Transverse colon (tissue), 4 donors: ENCODE results near the gene DSG2. TPM values are rescaled to one million over a fixed set of nuclear protein-coding genes. Genes with fewer than 3 reads are reported as not detected.

Experiments
- DNase-seq: peaks from one replicate; pipeline ENCODE4 v3.0.0-alpha.2; 2019
- H3K27ac ChIP-seq, 4 donors: fragments of 200-600 bp; sonication (generic); 2 replicates each; pipeline ENCODE4 v1.5.1; 2016 to 2018; ENCODE audit warnings: inconsistent platforms in 4 of 4
- H3K27me3 ChIP-seq: fragments of 200-600 bp; sonication (generic); 2 replicates; pipeline ENCODE4 v1.5.1; 2017; ENCODE audit warnings: inconsistent platforms
- H3K36me3 ChIP-seq, 4 donors: fragments of 200-600 bp; sonication (generic); 2 replicates each; pipeline ENCODE4 v1.5.1; 2017 to 2019; ENCODE audit warnings: inconsistent platforms in 4 of 4
- H3K4me1 ChIP-seq, 4 donors: fragments of 200-600 bp; sonication (generic); 2 replicates each; pipeline ENCODE4 v1.5.1; 2017 to 2020; ENCODE audit warnings: inconsistent platforms in 4 of 4
- H3K4me3 ChIP-seq, 4 donors: fragments of 200-600 bp; sonication (generic); 1 replicate in 1 of 4; 2 replicates in 3 of 4; pipeline versions ENCODE4 v1.5.1 to v1.6.1; 2017 to 2019; ENCODE audit warnings: inconsistent platforms in 4 of 4
- H3K9me3 ChIP-seq, 2 donors: fragments of 200-600 bp; sonication (generic); 2 replicates each; pipeline ENCODE4 v1.5.1; 2017 to 2019; ENCODE audit warnings: inconsistent platforms in 2 of 2
- CTCF ChIP-seq, 5 experiments: fragments of 200-600 bp in 3 of 5; fragments of 450-650 bp in 2 of 5; sonication (generic) in 3 of 5; IDR thresholded peaks; 1 replicate in 2 of 5; 2 replicates in 3 of 5; pipeline ENCODE4 v1.5.1; 2016 to 2017; ENCODE audit warnings: antibody characterized with exemption in 5 of 5, inconsistent platforms in 3 of 5, mild to moderate bottlenecking in 2 of 5, moderate library complexity in 1 of 5
- EP300 ChIP-seq: sonication (generic); formaldehyde crosslinking; IDR thresholded peaks from one replicate; pipeline ENCODE4 v1.6.1; 2017; ENCODE audit warnings: antibody characterized with exemption, low read depth
- POLR2A ChIP-seq: fragments of 450-650 bp; IDR thresholded peaks from one replicate; pipeline ENCODE4 v1.6.1; 2016; ENCODE audit warnings: antibody characterized with exemption, mild to moderate bottlenecking, moderate library complexity
- POLR2AphosphoS5 ChIP-seq, 3 donors: sonication (generic); formaldehyde crosslinking; IDR thresholded peaks; one replicate each; pipeline ENCODE4 v1.6.1; 2016; ENCODE audit warnings: antibody characterized with exemption in 3 of 3
- WGBS, 2 donors: methylation state at CpG; one replicate each; pipeline ENCODE4 v1.1.5; 2018; ENCODE audit warnings: low coverage in 1 of 2; 5-methylcytosine and 5-hydroxymethylcytosine counted together
- in situ Hi-C, 4 donors: fragments of 200-750 bp; cut with MboI; loops; one replicate each; pipeline versions ENCODE4 v1.15.0 to v1.15.1; 2017; ENCODE audit warnings: low sequenced_read_pairs in 3 of 4, low pct_ligation_motif_present in 1 of 4, low pct_unique_long_range_greater_than_20kb in 1 of 4
- intact Hi-C: fragments of 100-400 bp; cut with DNase I; formaldehyde crosslinking; loops from one replicate; pipeline ENCODE4 v1.15.1; 2023; ENCODE audit warnings: low total_unique reads
- total RNA-seq, 4 donors: library from RNA; depleted of rRNA; stranded (reverse); fragments of >200 nt; gene quantifications; one replicate each; pipeline ENCODE4 v1.1.0, GENCODE V29; 2016

DSG2 gene
- total RNA-seq, 4 donors from 2014 or later, result 59.3 to 272 (median 198) TPM

GRCh38 chr18:31565782-31566512 lies 68.0 kb downstream of the DSG2 start:
- Histone ChIP-seq H3K4me3 (no peak overlapping the region), H3K27ac (peak overlapping the region; percentile 20 to 49 (median 28)), H3K27me3 (no peaks in the 10 kb centered on the region), H3K36me3 (no peaks in the 10 kb centered on the region), H3K9me3 (no peaks in the 10 kb centered on the region), H3K4me1 (peaks cover 0 to 14% (median 2%) of the 10 kb centered on the region in 4 donors)
- TF ChIP-seq CTCF (IDR thresholded peaks at IDR 0.05) (no peak), POLR2A (no peak), POLR2AphosphoS5 (IDR thresholded peaks at IDR 0.05) (no peak), EP300 (no peak)
- intact Hi-C loops, result no loop called here
- in situ Hi-C loops, result loop anchor here (25.0 kb wide), 3 partner anchors 146 to 396 kb away; no protein-coding TSS in a partner anchor
- WGBS, 2 donors, result 29 to 52% methylated on average over 10 of the region's 10 CpGs
- no peak for DNase-seq

GRCh38 chr18:31566576-31567306 lies 68.8 kb downstream of the DSG2 start:
- no peak for DNase-seq
- H3K36me3 ChIP-seq, result no peaks in the 10 kb centered on the region
- intact Hi-C loops (no loop called here), in situ Hi-C loops (loop anchor here (25.0 kb wide), 3 partner anchors 146 to 396 kb away; no protein-coding TSS in a partner anchor)
- WGBS, 2 donors, result 65 to 70% methylated on average over 3 to 4 of the region's 4 CpGs
- H3K27me3 ChIP-seq, result no peaks in the 10 kb centered on the region
- H3K4me3 ChIP-seq, result no peak overlapping the region
- no peaks in the 10 kb centered on the region for H3K9me3 ChIP-seq
- TF ChIP-seq EP300 (no peak), POLR2A (no peak), CTCF (IDR thresholded peaks at IDR 0.05) (no peak), POLR2AphosphoS5 (IDR thresholded peaks at IDR 0.05) (no peak)
- H3K4me1 ChIP-seq, result peaks cover 0 to 14% (median 2%) of the 10 kb centered on the region in 4 donors
- H3K27ac ChIP-seq, result peak overlapping the region in 2 of 4 donors; percentile 35 to 49

GRCh38 chr18:31572368-31572767 lies 74.4 kb downstream of the DSG2 start:
- Histone ChIP-seq H3K27me3 (no peaks in the 10 kb centered on the region), H3K9me3 (no peaks in the 10 kb centered on the region), H3K36me3 (no peaks in the 10 kb centered on the region), H3K4me1 (no peaks in the 10 kb centered on the region), H3K27ac (no peak overlapping the region), H3K4me3 (no peak overlapping the region)
- intact Hi-C loops, result loop anchor here (10.0 kb wide), 1 partner anchor 402 kb away; no protein-coding TSS in a partner anchor
- in situ Hi-C loops, result loop anchor here (25.0 kb wide), 3 partner anchors 140 to 390 kb away; no protein-coding TSS in a partner anchor
- DNase-seq, result no peak
- 77% methylated on average over 7 of the region's 9 CpGs; no CpG with 5 or more reads in 1 of the 2 donors for WGBS, 2 donors
- TF ChIP-seq POLR2AphosphoS5 (IDR thresholded peaks at IDR 0.05) (no peak), EP300 (no peak), POLR2A (no peak), CTCF (IDR thresholded peaks at IDR 0.05) (no peak)

- 70% methylated on average over 3 of the region's 3 CpGs; no CpG with 5 or more reads in 1 of the 2 donors for WGBS, 2 donors
- TF ChIP-seq CTCF (IDR thresholded peaks at IDR 0.05) (no peak), EP300 (no peak), POLR2A (no peak), POLR2AphosphoS5 (IDR thresholded peaks at IDR 0.05) (no peak)
- no peaks in the 10 kb centered on the region for H3K9me3 ChIP-seq
- H3K4me1 ChIP-seq, result no peaks in the 10 kb centered on the region
- intact Hi-C loops (loop anchor here (10.0 kb wide), 1 partner anchor 402 kb away; no protein-coding TSS in a partner anchor), in situ Hi-C loops (loop anchor here (25.0 kb wide), 3 partner anchors 139 to 389 kb away; no protein-coding TSS in a partner anchor)
- H3K27me3 ChIP-seq, result no peaks in the 10 kb centered on the region
- H3K4me3 ChIP-seq, result no peak overlapping the region
- H3K27ac ChIP-seq, result no peak overlapping the region
- no peak for DNase-seq
- no peaks in the 10 kb centered on the region for H3K36me3 ChIP-seq
Observed at GRCh38 chr18:31573051-31573450, 75.1 kb downstream of the DSG2 start.
